SK-N-SH (cell line): Measurements from ENCODE around the gene GRIP1. TPM values are rescaled to one million over a fixed set of nuclear protein-coding genes. Genes with fewer than 3 reads are reported as not detected.

Experiments
- CTCF ChIA-PET: fragments of 300-600, 350-600 bp; formaldehyde crosslinking; extraction: SDS; loops from one replicate; lab custom pipeline; 2021; lab: Yijun Ruan, JAX
- POLR2A ChIA-PET: fragments of 350-600 bp; sonication (Branson Sonifier 250); formaldehyde crosslinking; extraction: SDS; loops from one replicate; lab custom pipeline; 2020; ENCODE audit warnings: antibody characterized with exemption, inconsistent platforms; lab: Yijun Ruan, JAX
- DNase-seq: peaks from one replicate; pipeline ENCODE4 v3.0.0; 2012
- H2AFZ ChIP-seq: fragments of 200-600 bp; sonication (generic); 2 replicates; pipeline ENCODE4 v1.8.1; 2016; ENCODE audit warnings: antibody characterized with exemption, mild to moderate bottlenecking, low read depth
- H3F3A ChIP-seq: fragments of 200-600 bp; sonication (generic); replicated peaks from 2 replicates; pipeline ENCODE3; 2016; ENCODE audit warnings: antibody characterized with exemption, mild to moderate bottlenecking; ENCODE audit not compliant: insufficient read depth
- H3K27ac ChIP-seq, 2 experiments: fragments of 200-500 bp in 1 of 2; fragments of 200-600 bp in 1 of 2; sonication (Bioruptor generic) in 1 of 2; sonication (generic), shearing (Covaris generic) in 1 of 2; 2 replicates each; pipeline versions ENCODE4 v1.5.1 to v1.6.1; 2014 to 2016; ENCODE audit warnings: low read depth in 2 of 2, inconsistent platforms in 1 of 2, low read length in 1 of 2, mild to moderate bottlenecking in 1 of 2, mixed read lengths in 1 of 2
- H3K27me3 ChIP-seq: fragments of 200-600 bp; sonication (generic), shearing (Covaris generic); 2 replicates; pipeline ENCODE4 v1.6.1; 2016; ENCODE audit warnings: mixed run types; ENCODE audit not compliant: insufficient read depth
- H3K36me3 ChIP-seq, 2 experiments: fragments of 200-500 bp in 1 of 2; fragments of 200-600 bp in 1 of 2; sonication (Bioruptor generic) in 1 of 2; sonication (generic) in 1 of 2; replicated peaks in 1 of 2; 2 replicates each; pipeline versions ENCODE3 to v1.5.1; 2014 to 2016; ENCODE audit warnings: low read length in 1 of 2, mild to moderate bottlenecking in 1 of 2; ENCODE audit not compliant: insufficient read depth in 2 of 2, control insufficient read depth in 1 of 2
- H3K4me1 ChIP-seq, 2 experiments: fragments of 200-500 bp in 1 of 2; fragments of 200-600 bp in 1 of 2; sonication (Bioruptor generic) in 1 of 2; sonication (generic), shearing (Covaris generic) in 1 of 2; 2 replicates each; pipeline versions ENCODE4 v1.5.1 to v1.6.1; 2014 to 2016; ENCODE audit warnings: low read depth in 1 of 2, low read length in 1 of 2, mixed run types in 1 of 2; ENCODE audit not compliant: insufficient read depth in 2 of 2, control insufficient read depth in 1 of 2
- H3K4me2 ChIP-seq: fragments of 200-600 bp; sonication (generic), shearing (Covaris generic); 2 replicates; pipeline ENCODE4 v1.6.1; 2017; ENCODE audit warnings: mixed run types
- H3K4me3 ChIP-seq, 2 experiments: fragments of 200-500 bp in 1 of 2; fragments of 200-600 bp in 1 of 2; sonication (Bioruptor generic) in 1 of 2; sonication (generic), shearing (Covaris generic) in 1 of 2; 2 replicates each; pipeline versions ENCODE4 v1.5.1 to v1.8.1; 2014 to 2016; ENCODE audit warnings: low read depth in 2 of 2, inconsistent platforms in 1 of 2, low read length in 1 of 2, mild to moderate bottlenecking in 1 of 2, mixed read lengths in 1 of 2, moderate library complexity in 1 of 2
- H3K79me2 ChIP-seq: fragments of 200-600 bp; sonication (generic); 2 replicates; pipeline ENCODE4 v1.8.1; 2017; ENCODE audit warnings: mild to moderate bottlenecking; ENCODE audit not compliant: insufficient read depth
- H3K9ac ChIP-seq: fragments of 200-600 bp; sonication (generic); 2 replicates; pipeline ENCODE4 v1.6.1; 2017; ENCODE audit warnings: mixed run types
- H3K9me2 ChIP-seq: fragments of 200-600 bp; sonication (generic); 2 replicates; pipeline ENCODE4 v1.6.1; 2017; ENCODE audit warnings: mixed run types
- H3K9me3 ChIP-seq: fragments of 200-600 bp; sonication (generic); 2 replicates; pipeline ENCODE4 v1.6.1; 2017; ENCODE audit warnings: mixed run types, mild to moderate bottlenecking, moderate library complexity
- H4K20me1 ChIP-seq: fragments of 200-600 bp; sonication (generic); 2 replicates; pipeline ENCODE4 v1.6.1; 2017; ENCODE audit warnings: mild to moderate bottlenecking, mixed run types; ENCODE audit not compliant: insufficient read depth
- CHD2 ChIP-seq: fragments of 150-350 bp; IDR thresholded peaks from 2 replicates; pipeline ENCODE4 v1.6.1; 2018; ENCODE audit warnings: low read length; ENCODE audit not compliant: partially characterized antibody
- ELF1 ChIP-seq: IDR thresholded peaks from 2 replicates; pipeline ENCODE4 v1.4.0; 2012
- FOSL2 ChIP-seq: IDR thresholded peaks from 2 replicates; pipeline ENCODE4 v1.4.0; 2012; ENCODE audit warnings: low read depth, mild to moderate bottlenecking, moderate library complexity, borderline replicate concordance
- FOXJ3 ChIP-seq: sonication (generic); formaldehyde crosslinking; IDR thresholded peaks from 2 replicates; pipeline ENCODE4 v1.5.1; 2020; ENCODE audit warnings: mild to moderate bottlenecking, missing genetic modification reagents
- FOXM1 ChIP-seq: IDR thresholded peaks from 2 replicates; pipeline ENCODE4 v1.4.0; 2012; ENCODE audit warnings: low read depth, mild to moderate bottlenecking
- GABPA ChIP-seq: IDR thresholded peaks from 2 replicates; pipeline ENCODE4 v1.4.0; 2012; ENCODE audit warnings: low read depth, mild to moderate bottlenecking
- JUND ChIP-seq: IDR thresholded peaks from 2 replicates; pipeline ENCODE4 v1.4.0; 2012
- MEF2A ChIP-seq: IDR thresholded peaks from 2 replicates; pipeline ENCODE4 v1.4.0; 2012; ENCODE audit warnings: low read depth, borderline replicate concordance
- POLR2AphosphoS5 ChIP-seq: IDR thresholded peaks from 2 replicates; pipeline ENCODE4 v1.6.1; 2012; ENCODE audit warnings: low read depth, low read length
- RAD21 ChIP-seq: IDR thresholded peaks from 2 replicates; pipeline ENCODE4 v1.6.1; 2012; ENCODE audit warnings: mild to moderate bottlenecking, low read length
- RCOR1 ChIP-seq: fragments of 150-350 bp; IDR thresholded peaks from 2 replicates; pipeline ENCODE4 v1.6.1; 2017; ENCODE audit warnings: antibody characterized with exemption, low read length
- SIN3A ChIP-seq: IDR thresholded peaks from 2 replicates; pipeline ENCODE4 v1.6.1; 2012; ENCODE audit warnings: low read depth, mild to moderate bottlenecking, low read length, moderate library complexity, borderline replicate concordance
- SMC3 ChIP-seq: IDR thresholded peaks from 2 replicates; pipeline ENCODE4 v1.6.1; 2012; ENCODE audit warnings: low read depth, low read length, improper control_type of control experiment
- TAF1 ChIP-seq: IDR thresholded peaks from 2 replicates; pipeline ENCODE4 v1.6.1; 2012; ENCODE audit warnings: low read depth, mild to moderate bottlenecking, low read length, moderate library complexity, borderline replicate concordance
- TCF12 ChIP-seq: IDR thresholded peaks from 2 replicates; pipeline ENCODE4 v1.4.0; 2012
- TEAD4 ChIP-seq: IDR thresholded peaks from 2 replicates; pipeline ENCODE4 v1.4.0; 2012; ENCODE audit warnings: mild to moderate bottlenecking, borderline replicate concordance; ENCODE audit not compliant: insufficient read depth
- WGBS: methylation state at CpG from one replicate; pipeline ENCODE4 v1.1.6; 2017; ENCODE audit warnings: low lambda C conversion rate; 5-methylcytosine and 5-hydroxymethylcytosine counted together
- polyA plus RNA-seq, 3 experiments: library from polyadenylated mRNA; depleted of rRNA; stranded (reverse); fragments of >200 nt; gene quantifications; 2 replicates each; pipeline ENCODE4 v1.2.3, GENCODE V29; 2012
- TF ChIP-seq, protein P1 (sequence below): IDR thresholded peaks from 2 replicates; pipeline ENCODE4 v1.4.0; 2012; ENCODE audit warnings: low read depth
- TF ChIP-seq, protein P2 (sequence below): IDR thresholded peaks from 2 replicates; pipeline ENCODE4 v1.4.0; 2012; ENCODE audit warnings: low read depth, borderline replicate concordance

GRIP1 gene
- polyA plus RNA-seq, 1 of the 3 experiments (the other 2 are of a cell fraction): 0.07 TPM

DNA sequence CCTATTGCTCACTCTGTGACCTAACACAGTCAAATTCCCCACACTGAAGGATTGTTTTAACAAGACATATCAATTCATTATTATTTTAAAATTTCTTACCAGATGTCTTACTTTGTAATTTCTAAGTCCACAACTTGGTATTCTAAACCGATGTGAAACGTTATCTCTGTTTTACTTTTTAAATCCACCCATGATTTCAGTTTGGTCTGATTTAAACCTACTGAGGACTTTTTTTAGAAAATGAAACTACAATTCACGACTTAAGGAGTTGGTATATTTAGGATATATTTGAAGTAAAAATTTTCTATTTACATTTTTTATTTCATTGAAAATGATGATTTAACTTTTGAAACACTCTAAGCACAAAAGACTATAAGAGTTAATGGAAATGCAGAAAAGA, 35.1 kb upstream of the GRIP1 start (continued):
- TF ChIP-seq TEAD4 (no peak), CHD2 (no peak), RCOR1 (no peak), FOXJ3 (CRISPR knock-in tag) (no peak), MEF2A (no peak), ELF1 (no peak), GABPA (no peak)
- TF ChIP-seq, protein P1, sequence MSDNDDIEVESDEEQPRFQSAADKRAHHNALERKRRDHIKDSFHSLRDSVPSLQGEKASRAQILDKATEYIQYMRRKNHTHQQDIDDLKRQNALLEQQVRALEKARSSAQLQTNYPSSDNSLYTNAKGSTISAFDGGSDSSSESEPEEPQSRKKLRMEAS: no peak

GRCh38 chr12:66709893-66710292, 31.0 kb upstream of the GRIP1 start:
- CTCF ChIA-PET: interaction anchor here (1.0 to 3.9 kb wide), 7 partner anchors 8 to 440 kb away, joined by 3 to 23 read pairs (median 7); no protein-coding TSS in a partner anchor
- no peak for DNase-seq
- no peaks in the 10 kb centered on the region for H3K36me3 ChIP-seq
- no peak overlapping the region for H3K9ac ChIP-seq
- POLR2A ChIA-PET: no interaction called here
- no peaks in the 10 kb centered on the region for H4K20me1 ChIP-seq
- TF ChIP-seq TAF1 (no peak), GABPA (no peak), FOXJ3 (CRISPR knock-in tag) (no peak), SMC3 (no peak)
- H3K9me2 ChIP-seq: no peaks in the 10 kb centered on the region
- H3K4me3 ChIP-seq: no peak overlapping the region
- H3K27me3 ChIP-seq: no peaks in the 10 kb centered on the region
- H3K4me2 ChIP-seq: no peak overlapping the region
- no peaks in the 10 kb centered on the region for H3K79me2 ChIP-seq
- H3K4me1 ChIP-seq: no peaks in the 10 kb centered on the region
- 3% methylated on average over 2 of the region's 2 CpGs for WGBS
- H3F3A ChIP-seq: no peaks in the 10 kb centered on the region
- H3K9me3 ChIP-seq: no peaks in the 10 kb centered on the region
- H2AFZ ChIP-seq: no peak overlapping the region
- no peak overlapping the region for H3K27ac ChIP-seq

- POLR2A ChIA-PET: no interaction called here
These were observed 30.5 kb upstream of the GRIP1 start for GRCh38 chr12:66709457-66709773.

More at GRCh38 chr12:66709457-66709773, 30.5 kb upstream of the GRIP1 start:
- Histone ChIP-seq H3K9me3 (no peaks in the 10 kb centered on the region), H3K79me2 (no peaks in the 10 kb centered on the region), H3K4me1 (no peaks in the 10 kb centered on the region), H3K36me3 (no peaks in the 10 kb centered on the region), H3K27me3 (no peaks in the 10 kb centered on the region), H3F3A (no peaks in the 10 kb centered on the region), H4K20me1 (no peaks in the 10 kb centered on the region), H3K9me2 (no peaks in the 10 kb centered on the region), H2AFZ (no peak overlapping the region), H3K4me2 (no peak overlapping the region), H3K27ac (no peak overlapping the region), H3K4me3 (no peak overlapping the region), H3K9ac (no peak overlapping the region)
- CTCF ChIA-PET: interaction anchor here (0.7 to 3.9 kb wide), 11 partner anchors 9 to 439 kb away, joined by 3 to 23 read pairs (median 4); no protein-coding TSS in a partner anchor
- TF ChIP-seq MEF2A (no peak), TCF12 (no peak), RAD21 (no peak), SIN3A (no peak), POLR2AphosphoS5 (no peak), FOXJ3 (CRISPR knock-in tag) (no peak), SMC3 (no peak), JUND (no peak), FOSL2 (no peak), FOXM1 (no peak)
- TF ChIP-seq, protein P2, sequence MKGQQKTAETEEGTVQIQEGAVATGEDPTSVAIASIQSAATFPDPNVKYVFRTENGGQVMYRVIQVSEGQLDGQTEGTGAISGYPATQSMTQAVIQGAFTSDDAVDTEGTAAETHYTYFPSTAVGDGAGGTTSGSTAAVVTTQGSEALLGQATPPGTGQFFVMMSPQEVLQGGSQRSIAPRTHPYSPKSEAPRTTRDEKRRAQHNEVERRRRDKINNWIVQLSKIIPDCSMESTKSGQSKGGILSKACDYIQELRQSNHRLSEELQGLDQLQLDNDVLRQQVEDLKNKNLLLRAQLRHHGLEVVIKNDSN: no peak
- DNase-seq: no peak
- WGBS: 12% methylated on average over 1 of the region's 1 CpG
